K562 (cell line): Measurements from ENCODE around the gene TRIM69. TPM values are rescaled to one million over a fixed set of nuclear protein-coding genes. Genes with fewer than 3 reads are reported as not detected.
A peak's percentile ranks its signal among the peaks of the same experiment; 100 is the strongest.

Experiments used
- ATAC-seq: fragments of 200-7000 bp; cut with Tn5 transposase; 3 replicates; pipeline ENCODE4 v1.9.1; 2020; ENCODE audit warnings: moderate library complexity
- BruUV-seq: library from RNA; stranded (reverse); fragments of 400-500 nt; replicated peaks from 2 replicates; lab custom pipeline; 2021; lab: Mats Ljungman, UMichigan
- CTCF ChIA-PET: fragments of 300-600 bp; formaldehyde crosslinking; extraction: SDS; loops from one replicate; lab custom pipeline; 2021; ENCODE audit warnings: low intra/inter-chr PET ratio; lab: Yijun Ruan, JAX
- POLR2A ChIA-PET: fragments of 300-600, 350-650 bp; sonication (Branson Sonifier 250); formaldehyde crosslinking; extraction: SDS; loops from one replicate; lab custom pipeline; 2021; ENCODE audit warnings: antibody characterized with exemption, inconsistent platforms; lab: Yijun Ruan, JAX
- DNase-seq, 4 experiments: peaks; one replicate each; pipeline versions ENCODE4 v3.0.0 to v3.0.0-alpha.2; 2011 to 2018; ENCODE audit warnings: low spot score in 3 of 4, mixed read lengths in 3 of 4; ENCODE audit errors: extremely low read depth in 1 of 4
- FAIRE-seq: peaks from 2 replicates; lab custom pipeline; 2011; peaks lifted over from hg19 to GRCh38; lab: Jason Lieb, UNC
- H2AFZ ChIP-seq: 2 replicates; pipeline ENCODE4 v1.6.0; 2011; ENCODE audit warnings: low read depth, low read length, control low read depth, inconsistent platforms
- H3K27ac ChIP-seq: fragments of 200-600 bp; 3 replicates; pipeline ENCODE4 v1.8.0; 2011; ENCODE audit warnings: low read depth, mild to moderate bottlenecking, control low read depth, inconsistent platforms, low read length, moderate library complexity, mixed read lengths; ENCODE audit errors: extremely low read depth
- H3K27me3 ChIP-seq, 2 experiments: fragments of 300-600 bp in 1 of 2; 2 replicates in 1 of 2; 3 replicates in 1 of 2; pipeline versions ENCODE4 v1.6.0 to v1.8.0; 2011; ENCODE audit warnings: inconsistent platforms in 2 of 2, low read length in 2 of 2, mild to moderate bottlenecking in 1 of 2, mixed read lengths in 1 of 2, moderate library complexity in 1 of 2; ENCODE audit not compliant: control insufficient read depth in 2 of 2, insufficient read depth in 2 of 2
- H3K36me3 ChIP-seq: fragments of 300-600 bp; 3 replicates; pipeline ENCODE4 v1.8.0; 2011; ENCODE audit warnings: mild to moderate bottlenecking, low read length, inconsistent platforms; ENCODE audit not compliant: control insufficient read depth, insufficient read depth
- H3K4me1 ChIP-seq, 2 experiments: fragments of 200-600 bp in 1 of 2; replicated peaks in 1 of 2; 2 replicates in 1 of 2; 3 replicates in 1 of 2; pipeline versions ENCODE4 v1.5.1 to v1.8.0; 2011; ENCODE audit warnings: inconsistent platforms in 2 of 2, low read length in 2 of 2, mild to moderate bottlenecking in 1 of 2, mixed read lengths in 1 of 2, moderate library complexity in 1 of 2; ENCODE audit not compliant: control insufficient read depth in 2 of 2, insufficient read depth in 2 of 2
- H3K4me2 ChIP-seq: 2 replicates; pipeline ENCODE4 v1.6.1; 2011; ENCODE audit warnings: low read length, control low read depth, inconsistent platforms, mixed read lengths; ENCODE audit not compliant: insufficient read depth
- H3K4me3 ChIP-seq: fragments of 200-600 bp; sonication (generic), shearing (Covaris generic); 2 replicates; pipeline ENCODE4 v1.5.1; 2016; ENCODE audit warnings: control low read depth, inconsistent platforms
- H3K79me2 ChIP-seq: fragments of 200-600 bp; 3 replicates; pipeline ENCODE4 v1.8.0; 2011; ENCODE audit warnings: low read length, inconsistent platforms; ENCODE audit not compliant: control insufficient read depth, insufficient read depth
- H3K9ac ChIP-seq, 2 experiments: 2 replicates each; pipeline versions ENCODE4 v1.6.0 to v1.6.1; 2011; ENCODE audit warnings: low read depth in 2 of 2, low read length in 2 of 2, control low read depth in 1 of 2, inconsistent platforms in 1 of 2, mild to moderate bottlenecking in 1 of 2, mixed read lengths in 1 of 2; ENCODE audit not compliant: insufficient read depth in 1 of 2
- H3K9me1 ChIP-seq: one replicate; pipeline ENCODE4 v1.6.0; 2011; ENCODE audit warnings: inconsistent platforms, mild to moderate bottlenecking, low read length, moderate library complexity; ENCODE audit not compliant: control insufficient read depth, insufficient read depth
- H3K9me3 ChIP-seq: replicated peaks from 2 replicates; pipeline ENCODE4 v1.5.1; 2011; ENCODE audit warnings: low read depth, low read length, inconsistent platforms; ENCODE audit not compliant: control insufficient read depth, insufficient read depth
- H4K20me1 ChIP-seq: replicated peaks from 2 replicates; pipeline ENCODE4 v1.6.1; 2011; ENCODE audit warnings: low read length, inconsistent platforms, mixed read lengths; ENCODE audit not compliant: control insufficient read depth, insufficient read depth
- ATF1 ChIP-seq, 2 experiments: fragments of 450-650 bp in 1 of 2; IDR thresholded peaks; 2 replicates each; pipeline ENCODE4 v1.6.1; 2016; ENCODE audit warnings: missing compliant biosample characterization in 1 of 2, missing genetic modification characterization in 1 of 2
- BRD9 ChIP-seq: fragments of 450-650 bp; IDR thresholded peaks from 2 replicates; pipeline ENCODE4 v1.6.1; 2018; ENCODE audit warnings: low read depth; ENCODE audit not compliant: partially characterized antibody
- CC2D1A ChIP-seq: fragments of 450-650 bp; IDR thresholded peaks from 2 replicates; pipeline ENCODE4 v1.6.1; 2017; ENCODE audit warnings: mild to moderate bottlenecking
- DPF2 ChIP-seq: fragments of 450-650 bp; IDR thresholded peaks from 2 replicates; pipeline ENCODE4 v1.6.1; 2016
- GTF2E2 ChIP-seq: fragments of 200-800 bp; sonication (Bioruptor generic); IDR thresholded peaks from 2 replicates; pipeline ENCODE4 v1.6.1; 2016; ENCODE audit warnings: missing genetic modification characterization, missing compliant biosample characterization
- HLTF ChIP-seq: fragments of 450-650 bp; IDR thresholded peaks from 2 replicates; pipeline ENCODE4 v1.6.1; 2016
- NBN ChIP-seq: fragments of 450-650 bp; IDR thresholded peaks from 2 replicates; pipeline ENCODE4 v1.6.1; 2016; ENCODE audit warnings: low read depth, mild to moderate bottlenecking
- NFE2 ChIP-seq: IDR thresholded peaks from 2 replicates; pipeline ENCODE4 v1.6.1; 2014; ENCODE audit warnings: antibody characterized with exemption, low read depth
- PTTG1 ChIP-seq: fragments of 450-650 bp; IDR thresholded peaks from 2 replicates; pipeline ENCODE4 v1.6.1; 2016; ENCODE audit warnings: low read depth, mild to moderate bottlenecking, missing genetic modification characterization, missing compliant biosample characterization
- SMARCE1 ChIP-seq: fragments of 450-650 bp; IDR thresholded peaks from 2 replicates; pipeline ENCODE4 v1.7.1; 2016; ENCODE audit warnings: mild to moderate bottlenecking
- TRIM24 ChIP-seq, 2 experiments: fragments of 450-650 bp; IDR thresholded peaks; 2 replicates each; pipeline ENCODE4 v1.6.1; 2016
- WGBS: fragments of 100-300 bp; shearing (Covaris generic); methylation state at CpG from one replicate; pipeline ENCODE4 v1.1.6; 2016; ENCODE audit warnings: low coverage, mixed read lengths; ENCODE audit not compliant: insufficient coverage; ENCODE audit errors: missing lambda C conversion rate; 5-methylcytosine and 5-hydroxymethylcytosine counted together
- in situ Hi-C: fragments of 300-500 bp; cut with MboI; formaldehyde crosslinking; loops from 4 replicates; pipeline ENCODE4 v1.15.0; 2018; ENCODE audit warnings: inconsistent platforms, mixed read lengths
- intact Hi-C: fragments of 100-400 bp; cut with micrococcal nuclease; formaldehyde crosslinking; loops from 2 replicates; pipeline ENCODE4 v1.14.2; 2022
- polyA plus RNA-seq, 8 experiments: library from polyadenylated mRNA; depleted of rRNA in 4 of 8; stranded (reverse) in 5 of 8; unstranded in 3 of 8; fragments of >200 nt; fragmentation: Nextera tagmentation in 2 of 8; fragmentation: Illumina TruSeq in 1 of 8; extraction: Ambion mirVana in 2 of 8; extraction: Trizol in 1 of 8; gene quantifications; 2 replicates each; pipeline versions ENCODE4 v1.2.1 to v1.2.3, GENCODE V29; 2011 to 2014; ENCODE audit warnings: inconsistent platforms in 1 of 8, missing spikeins in 1 of 8
- total RNA-seq, 7 experiments: library from RNA; depleted of rRNA in 6 of 7; stranded (reverse); fragments of >200 nt in 6 of 7; fragmentation: Illumina TruSeq in 2 of 7; extraction: Trizol in 2 of 7; gene quantifications; 2 replicates each; pipeline versions ENCODE4 v1.2.1 to v1.2.3, GENCODE V29; 2011 to 2021; ENCODE audit warnings: low replicate concordance in 1 of 7
- TF ChIP-seq, protein P1 (sequence below): fragments of 250-450 bp; sonication (Bioruptor Pico); IDR thresholded peaks from 2 replicates; pipeline ENCODE4 v1.8.0; 2021; ENCODE audit warnings: moderate library complexity, mild to moderate bottlenecking, inconsistent platforms
- TF ChIP-seq, protein P2 (sequence below), 2 experiments: fragments of 450-650 bp; conservative IDR thresholded peaks; 2 replicates each; pipeline ENCODE4 v1.6.1; 2017; ENCODE audit warnings: mild to moderate bottlenecking in 2 of 2, moderate library complexity in 2 of 2
- TF ChIP-seq, protein P3 (sequence below): fragments of 450-650 bp; formaldehyde crosslinking; conservative IDR thresholded peaks from 2 replicates; pipeline ENCODE4 v1.4.0; 2022; ENCODE audit warnings: mild to moderate bottlenecking, missing genetic modification characterization
- TF ChIP-seq, protein P4 (sequence below): fragments of 450-650 bp; IDR thresholded peaks from 2 replicates; pipeline ENCODE4 v1.6.1; 2017; ENCODE audit warnings: antibody characterized with exemption, mild to moderate bottlenecking

TRIM69 gene
- total and polyA plus RNA-seq, 9 of the 15 experiments (the other 6 are each of a cell fraction or from before 2014, with no cell fraction given): 1.0 to 4.3 (median 2.3) TPM

DNA sequence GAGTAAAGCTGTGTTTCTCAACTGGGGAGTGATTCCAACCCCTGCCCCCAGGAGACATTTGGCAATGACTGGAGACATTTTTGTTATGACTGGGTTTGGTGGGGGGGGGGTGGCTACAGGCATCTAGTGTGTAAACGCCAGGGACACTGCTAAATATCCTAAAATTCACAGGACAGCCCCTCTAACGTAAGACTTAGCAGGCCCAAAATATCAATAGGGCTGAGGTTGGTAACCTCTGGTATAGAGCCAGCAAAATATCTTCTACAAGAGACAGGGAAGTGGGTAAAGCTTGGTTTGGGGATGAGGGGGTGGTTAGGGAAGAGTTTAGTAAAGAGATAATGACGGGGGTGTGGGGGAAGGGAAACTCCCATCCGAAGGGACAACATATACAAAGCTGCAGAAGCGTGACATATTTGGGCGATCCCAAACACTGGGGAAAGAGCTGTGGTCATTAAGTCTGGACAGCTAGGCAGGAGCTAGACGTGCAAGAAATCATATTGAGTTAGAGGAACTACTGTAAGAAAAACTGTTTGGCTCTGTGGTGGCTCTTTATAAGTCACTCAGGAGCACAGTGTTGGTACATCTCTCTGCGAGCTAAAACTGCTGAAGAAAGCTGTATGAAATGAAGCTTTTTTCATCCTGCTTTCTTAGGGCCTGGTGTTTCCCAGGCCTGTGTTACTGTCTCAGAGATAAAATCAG lies 697 bp upstream of the TRIM69 start:
- Histone ChIP-seq H4K20me1 (no peaks in the 10 kb centered on the region), H3K9ac (peak overlapping the region in 1 of 2 experiments; percentile 59; a peak in 2 of 4 replicates), H2AFZ (peak overlapping the region; percentile 99), H3K4me2 (peak overlapping the region; percentile 69), H3K9me3 (no peaks in the 10 kb centered on the region), H3K27me3 (no peaks in the 10 kb centered on the region), H3K36me3 (no peaks in the 10 kb centered on the region), H3K9me1 (no peaks in the 10 kb centered on the region), H3K4me1 (peaks cover 6 to 18% of the 10 kb centered on the region in 2 experiments; a peak in 4 of 5 replicates), H3K4me3 (no peak overlapping the region), H3K79me2 (no peaks in the 10 kb centered on the region), H3K27ac (peak overlapping the region; percentile 74)
- DNase-seq (peak in 3 of 4 experiments; percentile 16 to 64 (median 47)), ATAC-seq (peak; percentile 89), FAIRE-seq (no peak)
- ChIA-PET CTCF (no interaction called here), POLR2A (interaction anchor here (0.6 to 4.6 kb wide), 16 partner anchors 9 to 981 kb away, joined by 3 to 44 read pairs (median 4); partner anchors contain the start of genes B2M, EIF3J, PATL2 and SPG11)
- BruUV-seq: no TSS peak
- in situ Hi-C loops: loop anchor here (5.0 kb wide), 1 partner anchor 153 kb away; no protein-coding TSS in a partner anchor
- intact Hi-C loops: loop anchor here (1.0 kb wide), 1 partner anchor 70 kb away; no protein-coding TSS in a partner anchor
- WGBS: 12% methylated on average over 8 of the region's 8 CpGs
- TF ChIP-seq BRD9 (peak; percentile 71), ATF1 (CRISPR knock-in tag; IDR thresholded peaks at IDR 0.05) (no peak), ATF1 (tag; IDR thresholded peaks at IDR 0.05) (peak; percentile 67), HLTF (peak; percentile 9; the same call in 1 of the 2 replicates), NFE2 (peak; percentile 26; the same call in 1 of the 2 replicates), SMARCE1 (peak; percentile 61), CC2D1A (0 out of 2 replicates have a peak, but pooled peaks have one; percentile 4), NBN (no peak), TRIM24 (IDR thresholded peaks at IDR 0.05) (peak in 1 of 2 experiments; percentile 29; a peak in 1 of 4 replicates), GTF2E2 (tag) (0 out of 2 replicates have a peak, but pooled peaks have one; percentile 38), DPF2 (peak; percentile 74), PTTG1 (tag) (no peak)
- TF ChIP-seq, protein P1, sequence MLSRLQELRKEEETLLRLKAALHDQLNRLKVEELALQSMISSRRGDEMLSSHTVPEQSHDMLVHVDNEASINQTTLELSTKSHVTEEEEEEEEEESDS (CRISPR knock-in tag): no peak
- TF ChIP-seq, protein P2, sequence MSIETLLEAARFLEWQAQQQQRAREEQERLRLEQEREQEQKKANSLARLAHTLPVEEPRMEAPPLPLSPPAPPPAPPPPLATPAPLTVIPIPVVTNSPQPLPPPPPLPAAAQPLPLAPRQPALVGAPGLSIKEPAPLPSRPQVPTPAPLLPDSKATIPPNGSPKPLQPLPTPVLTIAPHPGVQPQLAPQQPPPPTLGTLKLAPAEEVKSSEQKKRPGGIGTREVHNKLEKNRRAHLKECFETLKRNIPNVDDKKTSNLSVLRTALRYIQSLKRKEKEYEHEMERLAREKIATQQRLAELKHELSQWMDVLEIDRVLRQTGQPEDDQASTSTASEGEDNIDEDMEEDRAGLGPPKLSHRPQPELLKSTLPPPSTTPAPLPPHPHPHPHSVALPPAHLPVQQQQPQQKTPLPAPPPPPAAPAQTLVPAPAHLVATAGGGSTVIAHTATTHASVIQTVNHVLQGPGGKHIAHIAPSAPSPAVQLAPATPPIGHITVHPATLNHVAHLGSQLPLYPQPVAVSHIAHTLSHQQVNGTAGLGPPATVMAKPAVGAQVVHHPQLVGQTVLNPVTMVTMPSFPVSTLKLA (conservative IDR thresholded peaks at IDR 0.05): peak in 1 of 2 experiments; percentile 39; a peak in 1 of 4 replicates
- TF ChIP-seq, protein P3, sequence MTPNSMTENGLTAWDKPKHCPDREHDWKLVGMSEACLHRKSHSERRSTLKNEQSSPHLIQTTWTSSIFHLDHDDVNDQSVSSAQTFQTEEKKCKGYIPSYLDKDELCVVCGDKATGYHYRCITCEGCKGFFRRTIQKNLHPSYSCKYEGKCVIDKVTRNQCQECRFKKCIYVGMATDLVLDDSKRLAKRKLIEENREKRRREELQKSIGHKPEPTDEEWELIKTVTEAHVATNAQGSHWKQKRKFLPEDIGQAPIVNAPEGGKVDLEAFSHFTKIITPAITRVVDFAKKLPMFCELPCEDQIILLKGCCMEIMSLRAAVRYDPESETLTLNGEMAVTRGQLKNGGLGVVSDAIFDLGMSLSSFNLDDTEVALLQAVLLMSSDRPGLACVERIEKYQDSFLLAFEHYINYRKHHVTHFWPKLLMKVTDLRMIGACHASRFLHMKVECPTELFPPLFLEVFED (CRISPR knock-in tag): no peak
- TF ChIP-seq, protein P4, sequence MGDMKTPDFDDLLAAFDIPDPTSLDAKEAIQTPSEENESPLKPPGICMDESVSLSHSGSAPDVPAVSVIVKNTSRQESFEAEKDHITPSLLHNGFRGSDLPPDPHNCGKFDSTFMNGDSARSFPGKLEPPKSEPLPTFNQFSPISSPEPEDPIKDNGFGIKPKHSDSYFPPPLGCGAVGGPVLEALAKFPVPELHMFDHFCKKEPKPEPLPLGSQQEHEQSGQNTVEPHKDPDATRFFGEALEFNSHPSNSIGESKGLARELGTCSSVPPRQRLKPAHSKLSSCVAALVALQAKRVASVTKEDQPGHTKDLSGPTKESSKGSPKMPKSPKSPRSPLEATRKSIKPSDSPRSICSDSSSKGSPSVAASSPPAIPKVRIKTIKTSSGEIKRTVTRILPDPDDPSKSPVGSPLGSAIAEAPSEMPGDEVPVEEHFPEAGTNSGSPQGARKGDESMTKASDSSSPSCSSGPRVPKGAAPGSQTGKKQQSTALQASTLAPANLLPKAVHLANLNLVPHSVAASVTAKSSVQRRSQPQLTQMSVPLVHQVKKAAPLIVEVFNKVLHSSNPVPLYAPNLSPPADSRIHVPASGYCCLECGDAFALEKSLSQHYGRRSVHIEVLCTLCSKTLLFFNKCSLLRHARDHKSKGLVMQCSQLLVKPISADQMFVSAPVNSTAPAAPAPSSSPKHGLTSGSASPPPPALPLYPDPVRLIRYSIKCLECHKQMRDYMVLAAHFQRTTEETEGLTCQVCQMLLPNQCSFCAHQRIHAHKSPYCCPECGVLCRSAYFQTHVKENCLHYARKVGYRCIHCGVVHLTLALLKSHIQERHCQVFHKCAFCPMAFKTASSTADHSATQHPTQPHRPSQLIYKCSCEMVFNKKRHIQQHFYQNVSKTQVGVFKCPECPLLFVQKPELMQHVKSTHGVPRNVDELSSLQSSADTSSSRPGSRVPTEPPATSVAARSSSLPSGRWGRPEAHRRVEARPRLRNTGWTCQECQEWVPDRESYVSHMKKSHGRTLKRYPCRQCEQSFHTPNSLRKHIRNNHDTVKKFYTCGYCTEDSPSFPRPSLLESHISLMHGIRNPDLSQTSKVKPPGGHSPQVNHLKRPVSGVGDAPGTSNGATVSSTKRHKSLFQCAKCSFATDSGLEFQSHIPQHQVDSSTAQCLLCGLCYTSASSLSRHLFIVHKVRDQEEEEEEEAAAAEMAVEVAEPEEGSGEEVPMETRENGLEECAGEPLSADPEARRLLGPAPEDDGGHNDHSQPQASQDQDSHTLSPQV: peak; percentile 45; the same call in 1 of the 2 replicates
